HEK293 (cell line): ENCODE results near the gene AZGP1.
A peak's percentile ranks its signal among the peaks of the same experiment; 100 is the strongest.

Experiments
- CTCF ChIA-PET: fragments of 350-600 bp; formaldehyde crosslinking; extraction: SDS; loops from one replicate; lab custom pipeline; 2021; ENCODE audit warnings: antibody characterized with exemption; lab: Yijun Ruan, JAX
- POLR2A ChIA-PET: fragments of 300-600 bp; formaldehyde crosslinking; extraction: SDS; loops from one replicate; lab custom pipeline; 2020; ENCODE audit warnings: antibody characterized with exemption, inconsistent platforms; lab: Yijun Ruan, JAX
- H3K27ac ChIP-seq: fragments of 200-500 bp; sonication (Bioruptor generic); 2 replicates; pipeline ENCODE4 v1.5.1; 2014; ENCODE audit warnings: low read depth, low read length, control low read depth, inconsistent platforms; ENCODE audit errors: extremely low read depth
- H3K36me3 ChIP-seq, 2 experiments: fragments of 200-500 bp in 1 of 2; sonication (Bioruptor generic) in 1 of 2; 1 replicate in 1 of 2; 2 replicates in 1 of 2; pipeline ENCODE4 v1.5.1; 2014 to 2017; ENCODE audit warnings: inconsistent platforms in 2 of 2, low read length in 2 of 2; ENCODE audit not compliant: control insufficient read depth in 2 of 2, insufficient read depth in 1 of 2
- H3K4me1 ChIP-seq: fragments of 200-500 bp; sonication (Bioruptor generic); 2 replicates; pipeline ENCODE4 v1.5.1; 2014; ENCODE audit warnings: mild to moderate bottlenecking, low read length, inconsistent platforms; ENCODE audit not compliant: control insufficient read depth, insufficient read depth
- H3K4me3 ChIP-seq: 2 replicates; pipeline ENCODE4 v1.5.1; 2011; ENCODE audit warnings: low read depth, mild to moderate bottlenecking, control low read depth, low read length, moderate library complexity
- H3K9me3 ChIP-seq: fragments of 200-500 bp; sonication (Bioruptor generic); 2 replicates; pipeline ENCODE4 v1.5.1; 2014; ENCODE audit warnings: low read depth, low read length, inconsistent platforms; ENCODE audit not compliant: control insufficient read depth, insufficient read depth
- IKZF3 ChIP-seq: fragments of 450-650 bp; IDR thresholded peaks from 2 replicates; pipeline ENCODE4 v1.5.0; 2018; ENCODE audit warnings: missing biosample characterization, mild to moderate bottlenecking, missing genetic modification characterization, moderate library complexity
- PRDM1 ChIP-seq: fragments of 450-650 bp; formaldehyde crosslinking; IDR thresholded peaks from 2 replicates; pipeline ENCODE4; 2016; ENCODE audit warnings: missing biosample characterization, missing genetic modification characterization
- SCRT2 ChIP-seq: fragments of 450-650 bp; formaldehyde crosslinking; IDR thresholded peaks from 2 replicates; pipeline ENCODE4 v1.5.1; 2016; ENCODE audit warnings: missing biosample characterization, missing genetic modification characterization
- ZFP69B ChIP-seq: fragments of 450-650 bp; formaldehyde crosslinking; IDR thresholded peaks from 2 replicates; pipeline ENCODE4 v1.5.1; 2016; ENCODE audit warnings: missing biosample characterization, missing genetic modification characterization
- ZNF23 ChIP-seq: fragments of 450-650 bp; formaldehyde crosslinking; IDR thresholded peaks from 2 replicates; pipeline ENCODE4 v1.5.1; 2016; ENCODE audit warnings: missing biosample characterization, missing genetic modification characterization, borderline replicate concordance
- ZNF341 ChIP-seq: fragments of 450-650 bp; formaldehyde crosslinking; IDR thresholded peaks from 2 replicates; pipeline ENCODE4; 2016; ENCODE audit warnings: low read depth, missing biosample characterization, missing genetic modification characterization
- ZNF366 ChIP-seq: fragments of 450-650 bp; formaldehyde crosslinking; conservative IDR thresholded peaks from 2 replicates; pipeline ENCODE4 v1.5.1; 2016; ENCODE audit warnings: missing biosample characterization, missing genetic modification characterization
- ZNF600 ChIP-seq: fragments of 450-650 bp; formaldehyde crosslinking; IDR thresholded peaks from 2 replicates; pipeline ENCODE4 v1.5.1; 2016; ENCODE audit warnings: missing biosample characterization, missing genetic modification characterization
- ZNF610 ChIP-seq: fragments of 450-650 bp; formaldehyde crosslinking; IDR thresholded peaks from 2 replicates; pipeline ENCODE4 v1.5.1; 2016; ENCODE audit warnings: missing biosample characterization, missing genetic modification characterization, borderline replicate concordance
- ZNF830 ChIP-seq: fragments of 450-650 bp; IDR thresholded peaks from 2 replicates; pipeline ENCODE4 v1.5.0; 2018; ENCODE audit warnings: missing biosample characterization, missing genetic modification characterization, low read depth, mild to moderate bottlenecking, moderate library complexity
- TF ChIP-seq, protein P1 (sequence below): fragments of 450-650 bp; formaldehyde crosslinking; conservative IDR thresholded peaks from 2 replicates; pipeline ENCODE4 v1.5.1; 2016; ENCODE audit warnings: low read depth, missing biosample characterization, missing genetic modification characterization
- TF ChIP-seq, protein P2 (sequence below): sonication (generic); formaldehyde crosslinking; IDR thresholded peaks from 2 replicates; pipeline ENCODE4 v1.8.1; 2022; ENCODE audit warnings: mild to moderate bottlenecking, moderate library complexity, missing genetic modification reagents
- TF ChIP-seq, protein P3 (sequence below): fragments of 450-650 bp; formaldehyde crosslinking; IDR thresholded peaks from 2 replicates; pipeline ENCODE4 v1.5.1; 2016; ENCODE audit warnings: missing biosample characterization, missing genetic modification characterization
- TF ChIP-seq, protein P4 (sequence below): fragments of 450-650 bp; formaldehyde crosslinking; IDR thresholded peaks from 2 replicates; pipeline ENCODE4 v1.5.0; 2017; ENCODE audit warnings: missing biosample characterization, missing genetic modification characterization, borderline replicate concordance
- TF ChIP-seq, protein P5 (sequence below): fragments of 450-650 bp; formaldehyde crosslinking; IDR thresholded peaks from 2 replicates; pipeline ENCODE4 v1.5.1; 2016; ENCODE audit warnings: missing biosample characterization, missing genetic modification characterization

The AZGP1 gene

DNA sequence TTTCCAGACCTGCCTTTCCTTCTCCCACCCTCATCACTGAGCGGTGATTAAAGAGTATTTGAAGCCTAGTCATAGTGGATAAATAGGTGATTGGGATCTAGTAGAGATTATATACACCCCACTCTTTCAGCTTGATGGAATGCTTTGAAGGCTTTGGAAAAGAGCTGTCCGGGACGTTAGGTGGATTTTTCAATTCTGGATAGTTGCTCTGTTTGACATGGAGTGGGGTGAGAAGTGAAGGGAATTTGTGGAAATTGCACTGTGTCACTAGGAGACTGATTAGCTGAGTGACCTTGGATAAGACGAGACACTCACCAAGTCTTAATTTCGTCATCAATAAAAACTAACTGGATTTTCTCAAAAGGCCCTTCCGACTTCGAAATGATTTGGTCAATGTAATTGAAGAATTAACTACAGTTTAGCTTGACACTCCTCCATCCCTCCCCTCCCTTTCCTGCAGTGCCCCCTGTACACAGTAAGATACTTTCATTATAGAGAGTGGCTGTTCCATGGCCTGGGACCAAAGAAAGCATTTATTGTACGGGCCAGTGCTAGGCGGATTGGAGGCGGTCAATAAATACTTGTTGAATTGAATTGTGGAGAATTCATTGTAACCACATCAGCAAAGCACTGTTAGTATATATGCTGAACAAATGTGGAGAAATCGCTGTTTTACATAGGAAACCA lies 40.5 kb upstream of the AZGP1 start:
- peak overlapping the region; percentile 82 for H3K4me3 ChIP-seq
- CTCF ChIA-PET: interaction anchor here (0.6 to 1.2 kb wide), 7 partner anchors 27 to 836 kb away, joined by 3 to 7 read pairs (median 3); partner anchors contain the start of gene ZSCAN21
- TF ChIP-seq PRDM1 (tag by site-specific recombination) (0 out of 2 replicates have a peak, but pooled peaks have one; percentile 40), ZNF23 (tag by site-specific recombination) (no peak), ZFP69B (tag by site-specific recombination) (0 out of 2 replicates have a peak, but pooled peaks have one; percentile 6), ZNF830 (tag by site-specific recombination) (no peak), ZNF366 (tag by site-specific recombination) (no peak), IKZF3 (tag by site-specific recombination) (no peak), ZNF600 (tag by site-specific recombination) (no peak), ZNF610 (tag by site-specific recombination) (no peak), SCRT2 (tag by site-specific recombination) (peak; percentile 74; the same call in 1 of the 2 replicates), ZNF341 (tag by site-specific recombination) (peak; percentile 62)
- TF ChIP-seq, protein P1, sequence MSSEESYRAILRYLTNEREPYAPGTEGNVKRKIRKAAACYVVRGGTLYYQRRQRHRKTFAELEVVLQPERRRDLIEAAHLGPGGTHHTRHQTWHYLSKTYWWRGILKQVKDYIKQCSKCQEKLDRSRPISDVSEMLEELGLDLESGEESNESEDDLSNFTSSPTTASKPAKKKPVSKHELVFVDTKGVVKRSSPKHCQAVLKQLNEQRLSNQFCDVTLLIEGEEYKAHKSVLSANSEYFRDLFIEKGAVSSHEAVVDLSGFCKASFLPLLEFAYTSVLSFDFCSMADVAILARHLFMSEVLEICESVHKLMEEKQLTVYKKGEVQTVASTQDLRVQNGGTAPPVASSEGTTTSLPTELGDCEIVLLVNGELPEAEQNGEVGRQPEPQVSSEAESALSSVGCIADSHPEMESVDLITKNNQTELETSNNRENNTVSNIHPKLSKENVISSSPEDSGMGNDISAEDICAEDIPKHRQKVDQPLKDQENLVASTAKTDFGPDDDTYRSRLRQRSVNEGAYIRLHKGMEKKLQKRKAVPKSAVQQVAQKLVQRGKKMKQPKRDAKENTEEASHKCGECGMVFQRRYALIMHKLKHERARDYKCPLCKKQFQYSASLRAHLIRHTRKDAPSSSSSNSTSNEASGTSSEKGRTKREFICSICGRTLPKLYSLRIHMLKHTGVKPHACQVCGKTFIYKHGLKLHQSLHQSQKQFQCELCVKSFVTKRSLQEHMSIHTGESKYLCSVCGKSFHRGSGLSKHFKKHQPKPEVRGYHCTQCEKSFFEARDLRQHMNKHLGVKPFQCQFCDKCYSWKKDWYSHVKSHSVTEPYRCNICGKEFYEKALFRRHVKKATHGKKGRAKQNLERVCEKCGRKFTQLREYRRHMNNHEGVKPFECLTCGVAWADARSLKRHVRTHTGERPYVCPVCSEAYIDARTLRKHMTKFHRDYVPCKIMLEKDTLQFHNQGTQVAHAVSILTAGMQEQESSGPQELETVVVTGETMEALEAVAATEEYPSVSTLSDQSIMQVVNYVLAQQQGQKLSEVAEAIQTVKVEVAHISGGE (tag by site-specific recombination): peak; percentile 56; the same call in 1 of the 2 replicates
- TF ChIP-seq, protein P2, sequence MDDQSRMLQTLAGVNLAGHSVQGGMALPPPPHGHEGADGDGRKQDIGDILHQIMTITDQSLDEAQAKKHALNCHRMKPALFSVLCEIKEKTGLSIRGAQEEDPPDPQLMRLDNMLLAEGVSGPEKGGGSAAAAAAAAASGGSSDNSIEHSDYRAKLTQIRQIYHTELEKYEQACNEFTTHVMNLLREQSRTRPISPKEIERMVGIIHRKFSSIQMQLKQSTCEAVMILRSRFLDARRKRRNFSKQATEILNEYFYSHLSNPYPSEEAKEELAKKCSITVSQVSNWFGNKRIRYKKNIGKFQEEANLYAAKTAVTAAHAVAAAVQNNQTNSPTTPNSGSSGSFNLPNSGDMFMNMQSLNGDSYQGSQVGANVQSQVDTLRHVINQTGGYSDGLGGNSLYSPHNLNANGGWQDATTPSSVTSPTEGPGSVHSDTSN (CRISPR knock-in tag): no peak
- TF ChIP-seq, protein P3, sequence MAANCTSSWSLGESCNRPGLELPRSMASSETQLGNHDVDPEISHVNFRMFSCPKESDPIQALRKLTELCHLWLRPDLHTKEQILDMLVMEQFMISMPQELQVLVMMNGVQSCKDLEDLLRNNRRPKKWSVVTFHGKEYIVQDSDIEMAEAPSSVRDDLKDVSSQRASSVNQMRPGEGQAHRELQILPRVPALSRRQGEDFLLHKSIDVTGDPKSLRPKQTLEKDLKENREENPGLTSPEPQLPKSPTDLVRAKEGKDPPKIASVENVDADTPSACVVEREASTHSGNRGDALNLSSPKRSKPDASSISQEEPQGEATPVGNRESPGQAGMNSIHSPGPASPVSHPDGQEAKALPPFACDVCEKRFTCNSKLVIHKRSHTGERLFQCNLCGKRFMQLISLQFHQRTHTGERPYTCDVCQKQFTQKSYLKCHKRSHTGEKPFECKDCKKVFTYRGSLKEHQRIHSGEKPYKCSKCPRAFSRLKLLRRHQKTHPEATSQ: no peak
- TF ChIP-seq, protein P4, sequence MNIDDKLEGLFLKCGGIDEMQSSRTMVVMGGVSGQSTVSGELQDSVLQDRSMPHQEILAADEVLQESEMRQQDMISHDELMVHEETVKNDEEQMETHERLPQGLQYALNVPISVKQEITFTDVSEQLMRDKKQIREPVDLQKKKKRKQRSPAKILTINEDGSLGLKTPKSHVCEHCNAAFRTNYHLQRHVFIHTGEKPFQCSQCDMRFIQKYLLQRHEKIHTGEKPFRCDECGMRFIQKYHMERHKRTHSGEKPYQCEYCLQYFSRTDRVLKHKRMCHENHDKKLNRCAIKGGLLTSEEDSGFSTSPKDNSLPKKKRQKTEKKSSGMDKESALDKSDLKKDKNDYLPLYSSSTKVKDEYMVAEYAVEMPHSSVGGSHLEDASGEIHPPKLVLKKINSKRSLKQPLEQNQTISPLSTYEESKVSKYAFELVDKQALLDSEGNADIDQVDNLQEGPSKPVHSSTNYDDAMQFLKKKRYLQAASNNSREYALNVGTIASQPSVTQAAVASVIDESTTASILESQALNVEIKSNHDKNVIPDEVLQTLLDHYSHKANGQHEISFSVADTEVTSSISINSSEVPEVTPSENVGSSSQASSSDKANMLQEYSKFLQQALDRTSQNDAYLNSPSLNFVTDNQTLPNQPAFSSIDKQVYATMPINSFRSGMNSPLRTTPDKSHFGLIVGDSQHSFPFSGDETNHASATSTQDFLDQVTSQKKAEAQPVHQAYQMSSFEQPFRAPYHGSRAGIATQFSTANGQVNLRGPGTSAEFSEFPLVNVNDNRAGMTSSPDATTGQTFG (tag by site-specific recombination): no peak
- TF ChIP-seq, protein P5, sequence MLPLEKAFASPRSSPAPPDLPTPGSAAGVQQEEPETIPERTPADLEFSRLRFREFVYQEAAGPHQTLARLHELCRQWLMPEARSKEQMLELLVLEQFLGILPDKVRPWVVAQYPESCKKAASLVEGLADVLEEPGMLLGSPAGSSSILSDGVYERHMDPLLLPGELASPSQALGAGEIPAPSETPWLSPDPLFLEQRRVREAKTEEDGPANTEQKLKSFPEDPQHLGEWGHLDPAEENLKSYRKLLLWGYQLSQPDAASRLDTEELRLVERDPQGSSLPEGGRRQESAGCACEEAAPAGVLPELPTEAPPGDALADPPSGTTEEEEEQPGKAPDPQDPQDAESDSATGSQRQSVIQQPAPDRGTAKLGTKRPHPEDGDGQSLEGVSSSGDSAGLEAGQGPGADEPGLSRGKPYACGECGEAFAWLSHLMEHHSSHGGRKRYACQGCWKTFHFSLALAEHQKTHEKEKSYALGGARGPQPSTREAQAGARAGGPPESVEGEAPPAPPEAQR: no peak
- POLR2A ChIA-PET: interaction anchor here (1.1 to 1.3 kb wide), 3 partner anchors 34 to 641 kb away, joined by 3 to 5 read pairs (median 3); partner anchors contain the start of gene ZNF3
- H3K4me1 ChIP-seq: peaks cover 7% of the 10 kb centered on the region; the same call in 1 of the 2 replicates
- no peaks in the 10 kb centered on the region for H3K9me3 ChIP-seq
- H3K36me3 ChIP-seq: peaks cover under 1 to 7% of the 10 kb centered on the region in 2 experiments
- peak overlapping the region; percentile 68 for H3K27ac ChIP-seq
